GM12892 (cell line): ENCODE measurements around the gene LTN1.

ENCODE experiments used
- DNase-seq: peaks from one replicate; pipeline ENCODE4 v3.0.0; 2011; ENCODE audit not compliant: insufficient read length
- FAIRE-seq: peaks from 2 replicates; lab custom pipeline; 2011; peaks lifted over from hg19 to GRCh38; lab: Jason Lieb, UNC
- POLR2A ChIP-seq: IDR thresholded peaks from 2 replicates; pipeline ENCODE4 v1.6.1; 2011; ENCODE audit warnings: low read depth, low read length, control low read depth
- POLR2AphosphoS5 ChIP-seq: IDR thresholded peaks from 2 replicates; pipeline ENCODE4 v1.6.1; 2011; ENCODE audit warnings: low read depth, low read length, control low read depth
- TAF1 ChIP-seq: IDR thresholded peaks from 2 replicates; pipeline ENCODE4 v1.6.1; 2011; ENCODE audit warnings: low read depth, mild to moderate bottlenecking, control low read depth, low read length, borderline replicate concordance

Gene LTN1

DNA sequence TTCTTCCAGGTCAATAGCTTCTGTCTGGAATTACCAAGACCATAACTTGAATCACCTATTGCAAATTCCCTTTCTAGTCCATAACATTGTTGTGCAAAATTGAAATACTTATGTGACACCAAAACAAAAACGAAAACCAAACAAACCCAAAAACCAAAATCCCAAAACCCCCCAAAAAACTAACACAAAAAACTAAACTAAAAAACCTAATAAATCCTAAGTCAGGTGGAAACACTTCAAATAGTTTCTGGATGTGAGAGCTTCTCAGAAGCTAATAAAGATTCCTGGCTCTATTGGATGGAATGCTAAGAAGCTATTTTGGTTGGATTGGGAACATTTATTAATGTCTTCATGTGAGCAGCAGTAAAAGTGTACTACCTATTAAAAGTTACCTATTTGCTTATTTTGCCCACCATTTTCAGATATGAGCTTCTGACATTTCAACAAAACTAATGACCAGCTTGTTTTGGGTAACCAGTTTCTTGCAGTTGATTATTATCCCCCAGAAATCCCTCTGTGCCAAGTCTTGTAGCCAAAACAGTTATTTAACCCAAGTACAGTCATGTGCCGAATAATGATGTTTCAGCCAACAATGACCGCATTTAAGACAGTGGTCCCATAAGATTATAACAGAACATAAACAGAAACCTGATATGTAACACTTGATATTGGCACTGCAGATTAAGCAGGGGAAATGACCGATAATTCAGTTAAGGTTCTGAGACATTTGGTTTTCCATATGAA, 76.4 kb downstream of the LTN1 start:
- FAIRE-seq, result no peak
- no peak for TF ChIP-seq POLR2A
- TF ChIP-seq POLR2AphosphoS5, result no peak
- TF ChIP-seq TAF1, result no peak
- DNase-seq, result no peak

DNA sequence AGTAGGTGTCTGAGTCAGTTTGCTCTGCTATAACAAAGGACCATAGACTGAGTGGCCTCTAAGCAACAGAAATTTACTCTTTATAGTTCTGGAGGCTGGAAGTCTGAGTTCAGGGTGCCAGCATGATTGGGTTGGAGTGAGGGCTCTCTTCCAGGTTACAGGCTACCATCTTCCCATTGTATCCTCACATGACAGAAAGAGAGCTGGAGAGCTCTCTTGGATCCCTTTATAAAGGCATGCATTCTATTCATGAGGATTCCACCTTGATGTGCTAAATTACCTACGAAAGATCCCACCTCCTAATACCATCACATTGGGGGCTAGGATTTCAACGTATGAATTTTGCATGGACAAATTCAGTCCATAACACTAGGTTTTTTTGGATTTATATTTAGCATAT, 79.6 kb downstream of the LTN1 start:
- DNase-seq, result no peak
- no peak for FAIRE-seq
- TF ChIP-seq TAF1 (no peak), POLR2AphosphoS5 (no peak), POLR2A (no peak)

- DNase-seq (no peak), FAIRE-seq (no peak)
- TF ChIP-seq POLR2A (no peak), TAF1 (no peak), POLR2AphosphoS5 (no peak)
Measured at GRCh38 chr21:28910280-28910887, 82.3 kb downstream of the LTN1 start.

DNA sequence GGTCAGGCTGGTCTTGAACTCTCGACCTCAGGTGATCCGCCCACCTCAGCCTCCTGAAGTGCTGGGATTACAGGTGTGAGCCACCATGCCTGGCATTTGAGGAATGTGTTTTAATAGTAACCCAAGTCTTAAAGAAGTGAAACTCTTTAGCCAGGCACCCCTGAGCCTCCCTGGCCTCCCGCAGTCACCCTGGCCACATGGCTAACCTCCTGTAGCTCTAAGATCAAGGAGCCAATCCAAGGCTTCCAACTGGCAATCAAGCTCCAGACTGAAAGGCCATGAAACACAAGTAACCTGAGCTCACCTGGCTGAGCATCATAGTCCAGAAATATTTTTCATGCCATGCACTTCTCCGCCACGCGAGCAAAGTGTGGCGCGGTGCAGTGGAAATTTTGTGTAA, 84.3 kb downstream of the LTN1 start:
- FAIRE-seq, result no peak
- DNase-seq, result no peak

GRCh38 chr21:28906841-28907240, 85.8 kb downstream of the LTN1 start:
- no peak for TF ChIP-seq POLR2A
- TF ChIP-seq POLR2AphosphoS5, result no peak
- no peak for TF ChIP-seq TAF1
- DNase-seq (no peak), FAIRE-seq (no peak)

More for the DNA sequence above, 84.3 kb downstream of the LTN1 start:
- TF ChIP-seq POLR2AphosphoS5 (no peak), POLR2A (no peak), TAF1 (no peak)

GRCh38 chr21:28906236-28906635, 86.4 kb downstream of the LTN1 start:
- FAIRE-seq (no peak), DNase-seq (no peak)
- TF ChIP-seq TAF1, result no peak
- TF ChIP-seq POLR2A, result no peak
- TF ChIP-seq POLR2AphosphoS5, result no peak

DNA sequence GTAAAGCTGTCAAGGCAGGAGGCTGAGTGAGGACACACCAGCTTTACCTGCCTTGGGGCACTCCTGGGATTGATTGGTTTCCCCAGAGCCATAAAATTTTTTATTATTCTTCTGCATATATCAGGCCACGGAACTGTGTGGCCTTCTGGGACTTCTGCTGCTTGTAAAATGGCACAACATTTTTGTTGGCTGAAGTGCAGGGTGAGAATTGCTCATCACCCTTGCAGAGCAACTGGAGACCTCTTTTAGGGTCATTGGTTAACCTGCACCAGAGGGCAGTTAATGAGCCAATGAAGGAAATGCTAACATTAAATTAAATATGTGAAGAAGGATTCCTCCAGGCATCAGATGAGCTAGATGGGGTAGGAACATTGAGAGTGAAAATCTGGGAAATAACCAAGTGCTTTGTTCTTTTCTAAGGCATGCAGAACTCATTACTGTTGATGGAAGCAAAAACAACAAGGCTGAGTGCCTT, 87.7 kb downstream of the LTN1 start:
- no peak for TF ChIP-seq TAF1
- no peak for TF ChIP-seq POLR2AphosphoS5
- no peak for TF ChIP-seq POLR2A
- FAIRE-seq (no peak), DNase-seq (no peak)

GRCh38 chr21:28903448-28903847, 89.2 kb downstream of the LTN1 start:
- FAIRE-seq, result no peak
- TF ChIP-seq POLR2A, result no peak
- no peak for TF ChIP-seq TAF1
- TF ChIP-seq POLR2AphosphoS5, result no peak
- DNase-seq, result no peak

- DNase-seq, result no peak
- TF ChIP-seq TAF1 (no peak), POLR2A (no peak), POLR2AphosphoS5 (no peak)
- no peak for FAIRE-seq
Measured at GRCh38 chr21:28900481-28900880, 92.2 kb downstream of the LTN1 start.

DNA sequence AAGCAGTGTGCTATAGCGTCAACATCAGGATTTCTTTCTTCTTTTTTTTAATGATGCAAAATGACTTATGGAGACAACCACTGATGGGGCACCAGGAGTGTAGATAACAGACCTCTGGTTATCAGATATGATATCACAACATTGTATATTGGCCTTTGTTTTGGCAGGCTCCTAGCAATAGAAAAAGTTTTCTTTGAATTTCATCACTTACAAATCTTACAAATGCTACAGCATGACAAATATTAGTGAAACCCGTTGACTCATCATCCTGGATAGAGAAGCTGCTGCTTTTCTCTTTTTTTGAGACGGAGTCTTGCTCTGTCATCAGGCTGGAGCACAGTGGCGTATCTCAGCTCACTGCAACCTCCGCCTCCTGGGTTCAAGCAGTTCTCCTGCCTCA, 92.9 kb downstream of the LTN1 start:
- FAIRE-seq, result no peak
- no peak for DNase-seq
- TF ChIP-seq POLR2AphosphoS5, result no peak
- no peak for TF ChIP-seq POLR2A

GRCh38 chr21:28899220-28899619, 93.5 kb downstream of the LTN1 start:
- FAIRE-seq (no peak), DNase-seq (no peak)
- TF ChIP-seq POLR2A (no peak), TAF1 (no peak), POLR2AphosphoS5 (no peak)

- TF ChIP-seq TAF1 (no peak), POLR2A (no peak), POLR2AphosphoS5 (no peak)
- DNase-seq (no peak), FAIRE-seq (no peak)
Measured at GRCh38 chr21:28893687-28894086, 99.0 kb downstream of the LTN1 start.
